Uterus (tissue), 4 donors: ENCODE results near the gene KTN1. TPM values are rescaled to one million over a fixed set of nuclear protein-coding genes. Genes with fewer than 3 reads are reported as not detected.

Experiments
- DNase-seq, 2 donors: peaks; one replicate each; pipeline ENCODE4 v3.0.0-alpha.2; 2019 to 2020
- H3K27ac ChIP-seq, 2 donors: fragments of 200-600 bp; sonication (generic); 1 replicate in 1 of 2; 2 replicates in 1 of 2; pipeline ENCODE4 v1.5.1; 2016 to 2018
- H3K27me3 ChIP-seq, 2 donors: fragments of 200-600 bp; sonication (generic); one replicate each; pipeline ENCODE4 v1.5.1; 2018 to 2019; ENCODE audit warnings: control low read depth in 1 of 2
- H3K36me3 ChIP-seq, 2 donors: fragments of 200-600 bp; sonication (generic); one replicate each; pipeline ENCODE4 v1.5.1; 2019; ENCODE audit warnings: control low read depth in 1 of 2
- H3K4me1 ChIP-seq, 2 donors: fragments of 200-600 bp; sonication (generic); one replicate each; pipeline ENCODE4 v1.5.1; 2018 to 2019; ENCODE audit warnings: control low read depth in 1 of 2
- H3K4me3 ChIP-seq, 2 donors: fragments of 200-600 bp; sonication (generic); 1 replicate in 1 of 2; 2 replicates in 1 of 2; pipeline ENCODE4 v1.5.1; 2018 to 2019; ENCODE audit warnings: mild to moderate bottlenecking in 1 of 2
- H3K9me3 ChIP-seq, 2 donors: fragments of 200-600 bp; sonication (generic); one replicate each; pipeline ENCODE4 v1.5.1; 2019; ENCODE audit warnings: control low read depth in 1 of 2
- CTCF ChIP-seq, 4 experiments: fragments of 200-600 bp in 2 of 4; fragments of 450-650 bp in 2 of 4; sonication (generic) in 2 of 4; IDR thresholded peaks; one replicate each; pipeline ENCODE4 v1.5.1; 2016 to 2019; ENCODE audit warnings: antibody characterized with exemption in 4 of 4, mild to moderate bottlenecking in 2 of 4, moderate library complexity in 1 of 4
- POLR2A ChIP-seq, 2 donors: fragments of 450-650 bp; IDR thresholded peaks; one replicate each; pipeline ENCODE4 v1.6.1; 2016; ENCODE audit warnings: antibody characterized with exemption in 2 of 2, mild to moderate bottlenecking in 1 of 2, moderate library complexity in 1 of 2
- intact Hi-C: fragments of 100-400 bp; cut with DNase I; formaldehyde crosslinking; loops from one replicate; pipeline ENCODE4 v1.15.1; 2023; ENCODE audit warnings: low total_unique reads
- total RNA-seq, 4 donors: library from RNA; depleted of rRNA in 3 of 4; stranded (reverse); fragments of >200 nt in 3 of 4; gene quantifications; one replicate each; pipeline versions ENCODE4 v1.1.0 to v1.2.4, GENCODE V29; 2014 to 2023
- donor health status: DM: yes; HTN: yes; CAD: no.

KTN1 gene
- total RNA-seq, 4 donors from 2014 or later = 57.9 to 183 (median 99.7) TPM

- Histone ChIP-seq H3K4me3 (no peak overlapping the region), H3K4me1 (no peaks in the 10 kb centered on the region), H3K27ac (no peak overlapping the region), H3K36me3 (no peaks in the 10 kb centered on the region), H3K27me3 (no peaks in the 10 kb centered on the region), H3K9me3 (no peaks in the 10 kb centered on the region)
- intact Hi-C loops = loop anchor here (10.0 kb wide), 1 partner anchor 772 kb away; no protein-coding TSS in a partner anchor
- TF ChIP-seq POLR2A (IDR thresholded peaks at IDR 0.05) (no peak), CTCF (IDR thresholded peaks at IDR 0.05) (no peak)
- no peak for DNase-seq
Measured at GRCh38 chr14:55702511-55702910, 122.5 kb downstream of the KTN1 start.

- TF ChIP-seq POLR2A (IDR thresholded peaks at IDR 0.05) = no peak
- no peak for TF ChIP-seq CTCF (IDR thresholded peaks at IDR 0.05)
- Histone ChIP-seq H3K27ac (no peak overlapping the region), H3K36me3 (no peaks in the 10 kb centered on the region), H3K4me3 (no peak overlapping the region), H3K27me3 (no peaks in the 10 kb centered on the region), H3K9me3 (no peaks in the 10 kb centered on the region), H3K4me1 (no peaks in the 10 kb centered on the region)
- intact Hi-C loops = loop anchor here (10.0 kb wide), 1 partner anchor 770 kb away; no protein-coding TSS in a partner anchor
- DNase-seq = no peak
Measured at GRCh38 chr14:55704654-55705053, 124.6 kb downstream of the KTN1 start.

GRCh38 chr14:55705651-55706364, 125.8 kb downstream of the KTN1 start:
- Histone ChIP-seq H3K27ac (no peak overlapping the region), H3K9me3 (no peaks in the 10 kb centered on the region), H3K36me3 (no peaks in the 10 kb centered on the region), H3K27me3 (no peaks in the 10 kb centered on the region), H3K4me1 (no peaks in the 10 kb centered on the region), H3K4me3 (no peak overlapping the region)
- no peak for TF ChIP-seq POLR2A (IDR thresholded peaks at IDR 0.05)
- no peak for TF ChIP-seq CTCF (IDR thresholded peaks at IDR 0.05)
- DNase-seq = no peak
- intact Hi-C loops = loop anchor here (10.0 kb wide), 1 partner anchor 769 kb away; no protein-coding TSS in a partner anchor

GRCh38 chr14:55706365-55706684, 126.3 kb downstream of the KTN1 start:
- no peaks in the 10 kb centered on the region for H3K9me3 ChIP-seq
- no peak for DNase-seq
- intact Hi-C loops = loop anchor here (10.0 kb wide), 1 partner anchor 768 kb away; no protein-coding TSS in a partner anchor
- H3K4me3 ChIP-seq = no peak overlapping the region
- no peak overlapping the region for H3K27ac ChIP-seq
- H3K27me3 ChIP-seq = no peaks in the 10 kb centered on the region
- TF ChIP-seq POLR2A (IDR thresholded peaks at IDR 0.05) (no peak), CTCF (IDR thresholded peaks at IDR 0.05) (no peak)
- no peaks in the 10 kb centered on the region for H3K36me3 ChIP-seq
- H3K4me1 ChIP-seq = no peaks in the 10 kb centered on the region

- Histone ChIP-seq H3K27me3 (no peaks in the 10 kb centered on the region), H3K36me3 (no peaks in the 10 kb centered on the region), H3K4me1 (no peaks in the 10 kb centered on the region), H3K9me3 (no peaks in the 10 kb centered on the region), H3K27ac (no peak overlapping the region), H3K4me3 (no peak overlapping the region)
- TF ChIP-seq CTCF (IDR thresholded peaks at IDR 0.05) = no peak
- TF ChIP-seq POLR2A (IDR thresholded peaks at IDR 0.05) = no peak
- intact Hi-C loops = loop anchor here (10.0 kb wide), 1 partner anchor 768 kb away; no protein-coding TSS in a partner anchor
- DNase-seq = no peak
Measured at GRCh38 chr14:55706893-55707292, 126.9 kb downstream of the KTN1 start.
